ENCODE measurements around the gene SMYD3. TPM values are rescaled to one million over a fixed set of nuclear protein-coding genes. Genes with fewer than 3 reads are reported as not detected.
"Not testable (repeated sequence)": the region's sequence is repeated elsewhere in the genome, so short reads cannot be mapped to it uniquely, and the experiment has no call there.

SMYD3 gene
- total RNA-seq, 2 experiments from 2014 or later = 21.3 to 21.4 TPM

- DNase-seq = no peak
- no peak overlapping the region for H3K4me3 Mint-ChIP-seq
- CTCF ChIA-PET = interaction anchor here (0.7 kb wide), 1 partner anchor 1434 kb away, joined by 3 read pairs; no protein-coding TSS in a partner anchor
- no peak overlapping the region for H3K27ac Mint-ChIP-seq
- peaks cover 6% of the 10 kb centered on the region for H3K9me3 Mint-ChIP-seq
- peaks cover 21% of the 10 kb centered on the region for H3K4me1 Mint-ChIP-seq (ENCODE audit: low read depth)
- intact Hi-C loops (cut with micrococcal nuclease) = no loop called here
- no peaks in the 10 kb centered on the region for H3K27me3 Mint-ChIP-seq (ENCODE audit: low read depth)
- H3K36me3 Mint-ChIP-seq (ENCODE audit: low read depth) = peaks cover 2% of the 10 kb centered on the region
Measured at GRCh38 chr1:245942856-245943255, 564.2 kb downstream of the SMYD3 start.

GRCh38 chr1:245941771-245942170 is 565.3 kb downstream of the SMYD3 start:
- intact Hi-C loops (cut with micrococcal nuclease); H3K27ac Mint-ChIP-seq; H3K9me3 Mint-ChIP-seq; CTCF ChIA-PET; DNase-seq; H3K36me3 Mint-ChIP-seq (ENCODE audit: low read depth); H3K4me3 Mint-ChIP-seq; H3K27me3 Mint-ChIP-seq (ENCODE audit: low read depth): not testable (repeated sequence)
- H3K4me1 Mint-ChIP-seq (ENCODE audit: low read depth) = peaks cover 21% of the 10 kb centered on the region

GRCh38 chr1:245939756-245940345 is 567.2 kb downstream of the SMYD3 start:
- intact Hi-C loops (cut with micrococcal nuclease) = no loop called here
- no peak overlapping the region for H3K27ac Mint-ChIP-seq
- DNase-seq = no peak

GRCh38 chr1:245938046-245938435 is 569.0 kb downstream of the SMYD3 start:
- intact Hi-C loops (cut with micrococcal nuclease) = no loop called here
- no peaks in the 10 kb centered on the region for H3K36me3 Mint-ChIP-seq (ENCODE audit: low read depth)
- H3K9me3 Mint-ChIP-seq = no peaks in the 10 kb centered on the region
- CTCF ChIA-PET = interaction anchor here (0.5 kb wide), 1 partner anchor 42 kb away, joined by 3 read pairs; no protein-coding TSS in a partner anchor
- H3K4me1 Mint-ChIP-seq (ENCODE audit: low read depth) = peaks cover 11% of the 10 kb centered on the region
- no peak overlapping the region for H3K27ac Mint-ChIP-seq
- no peaks in the 10 kb centered on the region for H3K27me3 Mint-ChIP-seq (ENCODE audit: low read depth)
- DNase-seq = no peak
- no peak overlapping the region for H3K4me3 Mint-ChIP-seq

More at GRCh38 chr1:245939756-245940345, 567.2 kb downstream of the SMYD3 start:
- CTCF ChIA-PET = interaction anchor here (0.6 kb wide), 1 partner anchor 39 kb away, joined by 3 read pairs; no protein-coding TSS in a partner anchor
- Mint-ChIP-seq H3K4me3 (no peak overlapping the region), H3K9me3 (peaks cover 3% of the 10 kb centered on the region), H3K27me3 (ENCODE audit: low read depth) (no peaks in the 10 kb centered on the region), H3K36me3 (ENCODE audit: low read depth) (peaks cover 2% of the 10 kb centered on the region), H3K4me1 (ENCODE audit: low read depth) (peaks cover 21% of the 10 kb centered on the region)

GRCh38 chr1:245937316-245938045 is 569.6 kb downstream of the SMYD3 start:
- H3K27me3 Mint-ChIP-seq (ENCODE audit: low read depth) = no peaks in the 10 kb centered on the region
- no peaks in the 10 kb centered on the region for H3K9me3 Mint-ChIP-seq
- peaks cover 5% of the 10 kb centered on the region for H3K4me1 Mint-ChIP-seq (ENCODE audit: low read depth)
- no peak for DNase-seq
- intact Hi-C loops (cut with micrococcal nuclease) = no loop called here
- no peaks in the 10 kb centered on the region for H3K36me3 Mint-ChIP-seq (ENCODE audit: low read depth)
- no peak overlapping the region for H3K27ac Mint-ChIP-seq
- CTCF ChIA-PET = interaction anchor here (0.5 to 1.0 kb wide), 2 partner anchors 18 to 41 kb away, joined by 3 read pairs; no protein-coding TSS in a partner anchor
- no peak overlapping the region for H3K4me3 Mint-ChIP-seq

GRCh38 chr1:245934409-245934808 is 572.7 kb downstream of the SMYD3 start:
- Mint-ChIP-seq H3K27ac (no peak overlapping the region), H3K4me3 (no peak overlapping the region), H3K4me1 (ENCODE audit: low read depth) (no peaks in the 10 kb centered on the region), H3K36me3 (ENCODE audit: low read depth) (peaks cover 1% of the 10 kb centered on the region), H3K9me3 (no peaks in the 10 kb centered on the region), H3K27me3 (ENCODE audit: low read depth) (no peaks in the 10 kb centered on the region)
- DNase-seq = no peak
- CTCF ChIA-PET = no interaction called here
- intact Hi-C loops (cut with micrococcal nuclease) = no loop called here

GRCh38 chr1:245933431-245934045 is 573.5 kb downstream of the SMYD3 start:
- no peak overlapping the region for H3K27ac Mint-ChIP-seq
- H3K4me3 Mint-ChIP-seq = no peak overlapping the region
- DNase-seq = no peak
- CTCF ChIA-PET = no interaction called here
- no peaks in the 10 kb centered on the region for H3K27me3 Mint-ChIP-seq (ENCODE audit: low read depth)
- intact Hi-C loops (cut with micrococcal nuclease) = no loop called here
- H3K9me3 Mint-ChIP-seq = no peaks in the 10 kb centered on the region
- peaks cover 6% of the 10 kb centered on the region for H3K36me3 Mint-ChIP-seq (ENCODE audit: low read depth)
- H3K4me1 Mint-ChIP-seq (ENCODE audit: low read depth) = no peaks in the 10 kb centered on the region

GRCh38 chr1:245932302-245932972 is 574.6 kb downstream of the SMYD3 start:
- intact Hi-C loops (cut with micrococcal nuclease) = no loop called here
- H3K4me3 Mint-ChIP-seq = no peak overlapping the region
- peaks cover 12% of the 10 kb centered on the region for H3K36me3 Mint-ChIP-seq (ENCODE audit: low read depth)
- CTCF ChIA-PET = no interaction called here
- no peak for DNase-seq
- no peak overlapping the region for H3K27ac Mint-ChIP-seq
- no peaks in the 10 kb centered on the region for H3K4me1 Mint-ChIP-seq (ENCODE audit: low read depth)
- no peaks in the 10 kb centered on the region for H3K9me3 Mint-ChIP-seq
- no peaks in the 10 kb centered on the region for H3K27me3 Mint-ChIP-seq (ENCODE audit: low read depth)

GRCh38 chr1:245931450-245931849 is 575.6 kb downstream of the SMYD3 start:
- H3K27me3 Mint-ChIP-seq (ENCODE audit: low read depth) = no peaks in the 10 kb centered on the region
- peaks cover 18% of the 10 kb centered on the region for H3K36me3 Mint-ChIP-seq (ENCODE audit: low read depth)
- no peak overlapping the region for H3K4me3 Mint-ChIP-seq
- H3K27ac Mint-ChIP-seq = no peak overlapping the region
- H3K9me3 Mint-ChIP-seq = no peaks in the 10 kb centered on the region
- no peak for DNase-seq
- intact Hi-C loops (cut with micrococcal nuclease) = no loop called here
- H3K4me1 Mint-ChIP-seq (ENCODE audit: low read depth) = no peaks in the 10 kb centered on the region
- CTCF ChIA-PET = no interaction called here

GRCh38 chr1:245929224-245929623 is 577.9 kb downstream of the SMYD3 start:
- CTCF ChIA-PET = no interaction called here

GRCh38 chr1:245926888-245927287 is 580.2 kb downstream of the SMYD3 start:
- no peaks in the 10 kb centered on the region for H3K27me3 Mint-ChIP-seq (ENCODE audit: low read depth)
- H3K4me1 Mint-ChIP-seq (ENCODE audit: low read depth) = no peaks in the 10 kb centered on the region
- no peak overlapping the region for H3K4me3 Mint-ChIP-seq
- H3K36me3 Mint-ChIP-seq (ENCODE audit: low read depth) = peaks cover 27% of the 10 kb centered on the region
- no peak for DNase-seq
- CTCF ChIA-PET = no interaction called here
- no peaks in the 10 kb centered on the region for H3K9me3 Mint-ChIP-seq
- H3K27ac Mint-ChIP-seq = no peak overlapping the region
- intact Hi-C loops (cut with micrococcal nuclease) = no loop called here

More at GRCh38 chr1:245929224-245929623, 577.9 kb downstream of the SMYD3 start:
- H3K27me3 Mint-ChIP-seq (ENCODE audit: low read depth) = no peaks in the 10 kb centered on the region
- H3K36me3 Mint-ChIP-seq (ENCODE audit: low read depth) = peaks cover 20% of the 10 kb centered on the region
- no peaks in the 10 kb centered on the region for H3K9me3 Mint-ChIP-seq
- H3K4me3 Mint-ChIP-seq = no peak overlapping the region
- H3K4me1 Mint-ChIP-seq (ENCODE audit: low read depth) = no peaks in the 10 kb centered on the region
- no peak for DNase-seq
- no peak overlapping the region for H3K27ac Mint-ChIP-seq
- intact Hi-C loops (cut with micrococcal nuclease) = no loop called here

- Mint-ChIP-seq H3K9me3 (no peaks in the 10 kb centered on the region), H3K4me1 (ENCODE audit: low read depth) (no peaks in the 10 kb centered on the region), H3K36me3 (ENCODE audit: low read depth) (peaks cover 25% of the 10 kb centered on the region), H3K4me3 (no peak overlapping the region), H3K27ac (no peak overlapping the region), H3K27me3 (ENCODE audit: low read depth) (no peaks in the 10 kb centered on the region)
- CTCF ChIA-PET = no interaction called here
- intact Hi-C loops (cut with micrococcal nuclease) = no loop called here
- DNase-seq = no peak
Measured at GRCh38 chr1:245923215-245923614, 583.9 kb downstream of the SMYD3 start.

Data from activated naive CD4-positive, alpha-beta T cell treated with anti-CD3 and anti-CD28 coated beads for 36 hours (primary cell).